Esophagus squamous epithelium (tissue), 5 donors: ENCODE data around the gene MRPL40. TPM values are rescaled to one million over a fixed set of nuclear protein-coding genes. Genes with fewer than 3 reads are reported as not detected.

Source experiments
- DNase-seq: peaks from one replicate; lab custom pipeline; 2025; lab: John Stamatoyannopoulos, UW
- H3K27ac ChIP-seq, 4 donors: fragments of 200-600 bp; sonication (generic); one replicate each; pipeline ENCODE4 v1.5.1; 2016 to 2019; ENCODE audit warnings: mild to moderate bottlenecking in 1 of 4
- H3K27me3 ChIP-seq, 4 donors: fragments of 200-600 bp; sonication (generic); 1 replicate in 3 of 4; 2 replicates in 1 of 4; pipeline versions ENCODE4 v1.5.1 to v1.6.0; 2017 to 2021; ENCODE audit warnings: antibody characterized with exemption in 1 of 4
- H3K36me3 ChIP-seq, 3 donors: fragments of 200-600 bp; sonication (generic); one replicate each; pipeline ENCODE4 v1.5.1; 2016 to 2019
- H3K4me1 ChIP-seq, 3 donors: fragments of 200-600 bp; sonication (generic); one replicate each; pipeline ENCODE4 v1.5.1; 2017 to 2019
- H3K4me3 ChIP-seq, 4 donors: fragments of 200-600 bp; sonication (generic); 1 replicate in 3 of 4; 2 replicates in 1 of 4; pipeline ENCODE4 v1.5.1; 2016 to 2019; ENCODE audit warnings: mild to moderate bottlenecking in 2 of 4, moderate library complexity in 1 of 4
- H3K9me3 ChIP-seq, 3 donors: fragments of 200-600 bp; sonication (generic); one replicate each; pipeline ENCODE4 v1.5.1; 2016 to 2019
- CTCF ChIP-seq, 6 experiments: fragments of 450-650 bp in 4 of 6; fragments of 200-600 bp in 2 of 6; sonication (generic) in 2 of 6; IDR thresholded peaks; one replicate each; pipeline ENCODE4 v1.5.1; 2016 to 2019; ENCODE audit warnings: antibody characterized with exemption in 6 of 6, mild to moderate bottlenecking in 4 of 6, moderate library complexity in 4 of 6
- POLR2A ChIP-seq, 4 donors: fragments of 450-650 bp; IDR thresholded peaks; one replicate each; pipeline ENCODE4 v1.6.1; 2017; ENCODE audit warnings: antibody characterized with exemption in 4 of 4, mild to moderate bottlenecking in 4 of 4, moderate library complexity in 3 of 4
- WGBS, 2 donors: methylation state at CpG; one replicate each; pipeline ENCODE4 v1.1.5; 2018; 5-methylcytosine and 5-hydroxymethylcytosine counted together
- intact Hi-C: fragments of 100-400 bp; cut with DNase I; formaldehyde crosslinking; loops from one replicate; pipeline ENCODE4 v1.15.0; 2022
- total RNA-seq, 4 donors: library from RNA; depleted of rRNA; stranded (reverse); fragments of >200 nt; gene quantifications; one replicate each; pipeline ENCODE4 v1.1.0, GENCODE V29; 2016
- donor health status: DM: yes; HTN: yes; CAD: no.

MRPL40 gene
- total RNA-seq, 4 donors from 2014 or later: 14.6 to 25.7 (median 17.5) TPM

- Histone ChIP-seq H3K9me3 (no peaks in the 10 kb centered on the region), H3K27ac (no peak overlapping the region), H3K36me3 (peaks cover 35 to 91% (median 52%) of the 10 kb centered on the region in 3 donors), H3K4me3 (no peak overlapping the region), H3K4me1 (peaks cover 0 to 29% (median 7%) of the 10 kb centered on the region in 3 donors), H3K27me3 (no peaks in the 10 kb centered on the region)
- 91 to 93% methylated on average over 4 to 10 of the region's 11 CpGs for WGBS, 2 donors
- intact Hi-C loops: no loop called here
- no peak for TF ChIP-seq POLR2A (IDR thresholded peaks at IDR 0.05)
- no peak for TF ChIP-seq CTCF (IDR thresholded peaks at IDR 0.05)
- DNase-seq: no peak
Measured at GRCh38 chr22:19471572-19471971, 39.2 kb downstream of the MRPL40 start.

- intact Hi-C loops: no loop called here
- no peak overlapping the region for H3K27ac ChIP-seq
- no peak for DNase-seq
- no peak for TF ChIP-seq POLR2A (IDR thresholded peaks at IDR 0.05)
- no peak for TF ChIP-seq CTCF (IDR thresholded peaks at IDR 0.05)
- H3K27me3 ChIP-seq: no peaks in the 10 kb centered on the region
- 85 to 93% methylated on average over 7 to 8 of the region's 8 CpGs for WGBS, 2 donors
- no peaks in the 10 kb centered on the region for H3K9me3 ChIP-seq
- peaks cover 2 to 35% (median 11%) of the 10 kb centered on the region in 3 donors for H3K4me1 ChIP-seq
- peaks cover 31 to 85% (median 45%) of the 10 kb centered on the region in 3 donors for H3K36me3 ChIP-seq
- H3K4me3 ChIP-seq: no peak overlapping the region
Measured at GRCh38 chr22:19472233-19472632, 39.9 kb downstream of the MRPL40 start.

GRCh38 chr22:19473578-19473977 is 41.2 kb downstream of the MRPL40 start:
- TF ChIP-seq POLR2A (IDR thresholded peaks at IDR 0.05): no peak
- TF ChIP-seq CTCF (IDR thresholded peaks at IDR 0.05): no peak
- Histone ChIP-seq H3K27me3 (no peaks in the 10 kb centered on the region), H3K27ac (peak overlapping the region in 1 of 4 donors; percentile 9), H3K36me3 (peaks cover 27 to 71% (median 32%) of the 10 kb centered on the region in 3 donors), H3K4me1 (peaks cover 13 to 48% (median 20%) of the 10 kb centered on the region in 3 donors), H3K9me3 (no peaks in the 10 kb centered on the region), H3K4me3 (no peak overlapping the region)
- WGBS, 2 donors: 80% methylated on average over 1 of the region's 3 CpGs; no CpG with 5 or more reads in 1 of the 2 donors
- no peak for DNase-seq
- intact Hi-C loops: no loop called here

GRCh38 chr22:19476023-19476422 is 43.7 kb downstream of the MRPL40 start:
- Histone ChIP-seq H3K4me1 (peaks cover 18 to 61% (median 26%) of the 10 kb centered on the region in 3 donors), H3K27ac (peak overlapping the region in 3 of 4 donors; percentile 3 to 49 (median 10)), H3K9me3 (no peaks in the 10 kb centered on the region), H3K36me3 (peaks cover 10 to 47% (median 11%) of the 10 kb centered on the region in 3 donors), H3K4me3 (no peak overlapping the region), H3K27me3 (no peaks in the 10 kb centered on the region)
- intact Hi-C loops: no loop called here
- 56 to 63% methylated on average over 2 to 3 of the region's 3 CpGs for WGBS, 2 donors
- TF ChIP-seq POLR2A (IDR thresholded peaks at IDR 0.05): no peak
- no peak for TF ChIP-seq CTCF (IDR thresholded peaks at IDR 0.05)
- no peak for DNase-seq

GRCh38 chr22:19477321-19478044 is 45.1 kb downstream of the MRPL40 start:
- DNase-seq: no peak
- no peaks in the 10 kb centered on the region for H3K27me3 ChIP-seq
- no peaks in the 10 kb centered on the region for H3K9me3 ChIP-seq
- 10 to 13% methylated on average over 5 of the region's 5 CpGs for WGBS, 2 donors
- peak overlapping the region; percentile 67 to 95 (median 84) for H3K4me3 ChIP-seq
- TF ChIP-seq CTCF (IDR thresholded peaks at IDR 0.05) (no peak), POLR2A (IDR thresholded peaks at IDR 0.05) (no peak)
- peaks cover 18 to 61% (median 26%) of the 10 kb centered on the region in 3 donors for H3K4me1 ChIP-seq
- peaks cover 10 to 32% (median 11%) of the 10 kb centered on the region in 3 donors for H3K36me3 ChIP-seq
- H3K27ac ChIP-seq: peak overlapping the region in 3 of 4 donors; percentile 96 to 99 (median 97)
- intact Hi-C loops: no loop called here
